Smooth muscle cell (in vitro differentiated cells): ENCODE data around the gene GRM4. TPM values are rescaled to one million over a fixed set of nuclear protein-coding genes. Genes with fewer than 3 reads are reported as not detected.

ENCODE experiments used
- DNase-seq: peaks from one replicate; lab custom pipeline; 2025; ENCODE audit not compliant: unreplicated experiment; lab: John Stamatoyannopoulos, UW
- H2AFZ ChIP-seq: fragments of 200-600 bp; sonication (generic); 2 replicates; pipeline ENCODE4 v1.6.0; 2016; ENCODE audit warnings: antibody characterized with exemption, low read depth, mild to moderate bottlenecking
- H3F3A ChIP-seq: fragments of 200-600 bp; sonication (generic); 2 replicates; pipeline ENCODE4 v1.6.0; 2017; ENCODE audit warnings: antibody characterized with exemption, low read depth
- H3K27ac ChIP-seq: fragments of 200-600 bp; sonication (generic); 2 replicates; pipeline ENCODE4 v1.5.1; 2016; ENCODE audit warnings: low read depth, mild to moderate bottlenecking
- H3K27me3 ChIP-seq: fragments of 200-600 bp; sonication (generic); 2 replicates; pipeline ENCODE4 v1.6.1; 2016; ENCODE audit warnings: low read depth, mild to moderate bottlenecking
- H3K36me3 ChIP-seq: fragments of 200-600 bp; sonication (generic); 2 replicates; pipeline ENCODE4 v1.5.1; 2016; ENCODE audit warnings: low read depth
- H3K4me1 ChIP-seq: fragments of 200-600 bp; sonication (generic); 2 replicates; pipeline ENCODE4 v1.5.1; 2016; ENCODE audit warnings: low read depth
- H3K4me2 ChIP-seq: fragments of 200-600 bp; sonication (generic); 2 replicates; pipeline ENCODE4 v1.6.0; 2016; ENCODE audit warnings: mild to moderate bottlenecking
- H3K4me3 ChIP-seq: fragments of 200-600 bp; sonication (generic); 2 replicates; pipeline ENCODE4 v1.5.1; 2016; ENCODE audit warnings: mild to moderate bottlenecking
- H3K79me2 ChIP-seq: fragments of 200-600 bp; sonication (generic); 2 replicates; pipeline ENCODE4 v1.6.0; 2016; ENCODE audit warnings: low read depth, mild to moderate bottlenecking
- H3K9ac ChIP-seq: fragments of 200-600 bp; sonication (generic); 2 replicates; pipeline ENCODE4 v1.6.0; 2016; ENCODE audit warnings: low read depth
- H3K9me3 ChIP-seq: fragments of 200-600 bp; sonication (generic); replicated peaks from 2 replicates; pipeline ENCODE4 v1.5.1; 2016; ENCODE audit warnings: low read depth
- H4K20me1 ChIP-seq: fragments of 200-600 bp; sonication (generic); 2 replicates; pipeline ENCODE4 v1.6.0; 2016; ENCODE audit warnings: low read depth
- WGBS: methylation state at CpG from one replicate; pipeline ENCODE4 v1.1.7; 2016; ENCODE audit warnings: low lambda C conversion rate; 5-methylcytosine and 5-hydroxymethylcytosine counted together
- polyA plus RNA-seq: library from polyadenylated mRNA; unstranded; fragments of >200 nt; fragmentation: Nextera tagmentation; extraction: Ambion mirVana; gene quantifications from 2 replicates; pipeline ENCODE4 v1.2.1, GENCODE V29; 2016
- total RNA-seq: library from RNA; depleted of rRNA; stranded (reverse); fragments of >200 nt; gene quantifications from 2 replicates; pipeline ENCODE4 v1.2.3, GENCODE V29; 2014
- TF ChIP-seq, protein P1 (sequence below): fragments of 200-600 bp; sonication (generic); IDR thresholded peaks from 2 replicates; pipeline ENCODE4 v1.5.1; 2017; ENCODE audit warnings: borderline replicate concordance, mild to moderate bottlenecking, antibody characterized with exemption; ENCODE audit not compliant: insufficient read depth, poor library complexity, severe bottlenecking

The GRM4 gene
- total and polyA plus RNA-seq, 2 experiments from 2014 or later: 0.21 TPM; not detected in 1

DNA sequence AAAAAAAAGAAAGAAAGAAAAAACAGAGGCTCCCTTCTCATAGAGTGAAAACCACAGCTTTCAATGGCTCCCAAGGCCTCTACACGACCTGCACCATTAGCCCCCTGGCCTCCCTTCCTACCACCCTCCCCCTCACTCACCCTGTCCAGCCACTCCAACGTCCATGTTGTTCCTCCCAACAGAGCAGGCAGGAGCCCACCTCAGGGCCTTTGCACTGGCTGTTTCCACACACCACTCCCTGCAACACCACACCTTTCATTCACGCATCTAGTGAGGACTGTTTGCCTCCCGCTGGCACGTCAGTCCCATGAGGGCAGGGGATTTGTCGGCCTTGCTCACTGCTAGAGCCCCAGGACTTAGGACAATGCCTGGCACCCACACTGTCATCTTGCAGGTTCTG lies 39.5 kb downstream of the GRM4 start:
- Histone ChIP-seq H3K9ac (no peak overlapping the region), H3K27ac (no peak overlapping the region), H3K4me2 (no peak overlapping the region), H4K20me1 (no peaks in the 10 kb centered on the region), H2AFZ (no peak overlapping the region), H3K27me3 (peaks cover 4% of the 10 kb centered on the region), H3K4me3 (no peak overlapping the region), H3K9me3 (no peaks in the 10 kb centered on the region), H3K79me2 (no peaks in the 10 kb centered on the region), H3K4me1 (no peaks in the 10 kb centered on the region), H3F3A (no peaks in the 10 kb centered on the region), H3K36me3 (no peaks in the 10 kb centered on the region)
- TF ChIP-seq, protein P1, sequence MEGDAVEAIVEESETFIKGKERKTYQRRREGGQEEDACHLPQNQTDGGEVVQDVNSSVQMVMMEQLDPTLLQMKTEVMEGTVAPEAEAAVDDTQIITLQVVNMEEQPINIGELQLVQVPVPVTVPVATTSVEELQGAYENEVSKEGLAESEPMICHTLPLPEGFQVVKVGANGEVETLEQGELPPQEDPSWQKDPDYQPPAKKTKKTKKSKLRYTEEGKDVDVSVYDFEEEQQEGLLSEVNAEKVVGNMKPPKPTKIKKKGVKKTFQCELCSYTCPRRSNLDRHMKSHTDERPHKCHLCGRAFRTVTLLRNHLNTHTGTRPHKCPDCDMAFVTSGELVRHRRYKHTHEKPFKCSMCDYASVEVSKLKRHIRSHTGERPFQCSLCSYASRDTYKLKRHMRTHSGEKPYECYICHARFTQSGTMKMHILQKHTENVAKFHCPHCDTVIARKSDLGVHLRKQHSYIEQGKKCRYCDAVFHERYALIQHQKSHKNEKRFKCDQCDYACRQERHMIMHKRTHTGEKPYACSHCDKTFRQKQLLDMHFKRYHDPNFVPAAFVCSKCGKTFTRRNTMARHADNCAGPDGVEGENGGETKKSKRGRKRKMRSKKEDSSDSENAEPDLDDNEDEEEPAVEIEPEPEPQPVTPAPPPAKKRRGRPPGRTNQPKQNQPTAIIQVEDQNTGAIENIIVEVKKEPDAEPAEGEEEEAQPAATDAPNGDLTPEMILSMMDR: no peak
- no peak for DNase-seq
- 89% methylated on average over 6 of the region's 6 CpGs for WGBS

DNA sequence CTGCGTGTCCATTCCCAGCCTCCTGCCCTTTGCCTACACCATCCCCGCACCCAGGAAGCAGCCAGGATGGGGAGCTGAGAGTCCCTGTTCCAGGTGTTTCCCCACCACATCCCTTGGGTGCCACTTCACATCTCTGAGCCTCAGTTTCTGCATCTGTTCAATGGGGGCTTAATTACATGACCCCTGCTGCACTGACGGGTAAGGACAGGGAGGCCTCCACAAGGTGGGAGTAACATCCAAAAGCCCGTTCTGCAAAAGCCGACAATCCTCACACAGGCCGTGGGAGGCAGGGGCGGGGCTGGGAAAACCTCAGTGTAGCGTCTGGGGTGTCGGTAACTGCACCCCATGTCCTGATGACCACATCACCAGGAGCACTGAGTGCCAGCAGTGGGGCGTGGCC lies 41.3 kb downstream of the GRM4 start:
- H3K9ac ChIP-seq: no peak overlapping the region
- no peaks in the 10 kb centered on the region for H4K20me1 ChIP-seq
- H3K79me2 ChIP-seq: no peaks in the 10 kb centered on the region
- DNase-seq: no peak
- H3K4me1 ChIP-seq: no peaks in the 10 kb centered on the region
- no peak overlapping the region for H3K27ac ChIP-seq
- 88% methylated on average over 10 of the region's 10 CpGs for WGBS
- H3K4me2 ChIP-seq: no peak overlapping the region
- no peak overlapping the region for H3K4me3 ChIP-seq
- H2AFZ ChIP-seq: no peak overlapping the region
- no peaks in the 10 kb centered on the region for H3F3A ChIP-seq
- H3K36me3 ChIP-seq: no peaks in the 10 kb centered on the region
- peaks cover 4% of the 10 kb centered on the region for H3K27me3 ChIP-seq
- H3K9me3 ChIP-seq: no peaks in the 10 kb centered on the region
- TF ChIP-seq, protein P1: no peak

DNA sequence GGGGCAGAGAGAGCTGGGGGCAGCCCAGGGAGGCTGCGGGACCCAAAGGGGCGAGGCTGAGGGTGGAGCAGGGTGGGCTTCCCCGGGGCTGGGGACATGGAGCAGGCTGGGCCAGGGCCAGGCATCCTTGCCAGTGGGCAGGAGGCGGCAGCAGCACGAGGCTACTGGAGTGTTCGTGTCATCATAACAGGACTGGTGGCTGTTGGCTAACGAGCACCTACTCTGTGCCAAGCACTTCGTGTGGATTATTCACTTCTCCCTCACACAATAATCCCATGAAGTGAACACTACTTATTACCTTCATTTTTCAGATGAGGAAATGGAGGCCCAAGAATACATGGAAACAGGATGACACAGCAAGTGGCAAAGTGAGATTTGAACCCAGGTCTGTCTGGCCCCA lies 41.7 kb downstream of the GRM4 start:
- TF ChIP-seq, protein P1: no peak
- Histone ChIP-seq H3K27ac (no peak overlapping the region), H3K4me2 (no peak overlapping the region), H3K27me3 (peaks cover 4% of the 10 kb centered on the region), H2AFZ (no peak overlapping the region), H3K4me1 (no peaks in the 10 kb centered on the region), H4K20me1 (no peaks in the 10 kb centered on the region), H3K36me3 (no peaks in the 10 kb centered on the region), H3K9me3 (no peaks in the 10 kb centered on the region), H3K4me3 (no peak overlapping the region), H3K79me2 (no peaks in the 10 kb centered on the region), H3F3A (no peaks in the 10 kb centered on the region), H3K9ac (no peak overlapping the region)
- 90% methylated on average over 8 of the region's 8 CpGs for WGBS
- DNase-seq: no peak

DNA sequence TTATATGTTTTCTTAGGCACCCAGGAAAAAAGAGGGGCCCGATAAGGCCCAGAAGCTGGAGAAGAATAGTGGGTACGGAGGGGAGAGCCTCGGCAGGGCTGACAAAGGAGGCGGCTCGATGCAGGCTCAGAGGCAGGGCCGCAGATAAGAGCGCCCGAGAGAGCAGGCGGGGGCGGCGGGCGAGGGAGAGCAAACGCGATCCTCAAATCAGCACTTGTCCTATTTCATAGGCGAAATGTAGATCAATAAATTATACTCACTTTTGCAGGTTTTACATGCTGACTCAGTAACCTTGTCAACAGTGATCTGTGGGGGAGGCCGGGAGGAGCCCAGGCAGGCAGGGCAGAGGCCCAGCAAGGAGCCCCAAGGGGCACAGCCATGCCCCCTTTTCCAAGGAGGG lies 42.6 kb downstream of the GRM4 start:
- H3F3A ChIP-seq: no peaks in the 10 kb centered on the region
- no peaks in the 10 kb centered on the region for H4K20me1 ChIP-seq
- no peaks in the 10 kb centered on the region for H3K9me3 ChIP-seq
- DNase-seq: no peak
- no peaks in the 10 kb centered on the region for H3K36me3 ChIP-seq
- H2AFZ ChIP-seq: no peak overlapping the region
- H3K79me2 ChIP-seq: no peaks in the 10 kb centered on the region
- H3K27me3 ChIP-seq: peaks cover 4% of the 10 kb centered on the region
- no peak overlapping the region for H3K9ac ChIP-seq
- WGBS: 87% methylated on average over 16 of the region's 16 CpGs
- H3K27ac ChIP-seq: no peak overlapping the region
- H3K4me3 ChIP-seq: no peak overlapping the region
- no peak overlapping the region for H3K4me2 ChIP-seq
- TF ChIP-seq, protein P1: no peak
- no peaks in the 10 kb centered on the region for H3K4me1 ChIP-seq
